GM18951 (cell line): Measurements from ENCODE around the gene NOL4L.

Experiments
- POLR2A ChIP-seq: IDR thresholded peaks from 4 replicates; pipeline ENCODE4 v1.6.1; 2011; ENCODE audit warnings: mild to moderate bottlenecking; ENCODE audit not compliant: insufficient read length, insufficient read depth; ENCODE audit errors: extremely low read depth
- in situ Hi-C: fragments of 300-500 bp; cut with MboI; formaldehyde crosslinking; loops from one replicate; pipeline ENCODE4 v1.12.0; 2022; ENCODE audit warnings: low sequenced_read_pairs, mixed read lengths, inconsistent platforms; ENCODE audit not compliant: unreplicated experiment

NOL4L gene

GRCh38 chr20:32465092-32465900, 119.8 kb downstream of the NOL4L start:
- no peak for TF ChIP-seq POLR2A
- in situ Hi-C loops: no loop called here

GRCh38 chr20:32464401-32465091, 120.6 kb downstream of the NOL4L start:
- no peak for TF ChIP-seq POLR2A
- in situ Hi-C loops: no loop called here

- in situ Hi-C loops: no loop called here
- TF ChIP-seq POLR2A: no peak
Observed at GRCh38 chr20:32463642-32464400, 121.3 kb downstream of the NOL4L start.

- in situ Hi-C loops: no loop called here
- TF ChIP-seq POLR2A: no peak
Observed at GRCh38 chr20:32462900-32463641, 122.1 kb downstream of the NOL4L start.

GRCh38 chr20:32461836-32462600, 123.1 kb downstream of the NOL4L start:
- TF ChIP-seq POLR2A: no peak
- in situ Hi-C loops: no loop called here

GRCh38 chr20:32460683-32461320, 124.3 kb downstream of the NOL4L start:
- no peak for TF ChIP-seq POLR2A
- in situ Hi-C loops: no loop called here

GRCh38 chr20:32460231-32460630, 124.9 kb downstream of the NOL4L start:
- in situ Hi-C loops: no loop called here
- TF ChIP-seq POLR2A: no peak

GRCh38 chr20:32458837-32459220, 126.3 kb downstream of the NOL4L start:
- in situ Hi-C loops: no loop called here
- TF ChIP-seq POLR2A: no peak

GRCh38 chr20:32458061-32458836, 126.9 kb downstream of the NOL4L start:
- in situ Hi-C loops: no loop called here
- TF ChIP-seq POLR2A: no peak

- TF ChIP-seq POLR2A: no peak
- in situ Hi-C loops: no loop called here
Observed at GRCh38 chr20:32457479-32457986, 127.6 kb downstream of the NOL4L start.
